B cell (primary cell): Measurements from ENCODE around the gene WWC2. TPM values are rescaled to one million over a fixed set of nuclear protein-coding genes. Genes with fewer than 3 reads are reported as not detected.

Experiments
- ATAC-seq: fragments of 200-7000 bp; cut with Tn5 transposase; one replicate; pipeline ENCODE4 v1.10.0; 2021; ENCODE audit warnings: low read depth, mild to moderate bottlenecking, moderate number of reproducible peaks, moderate library complexity
- CTCF ChIA-PET: fragments of 350-600 bp; sonication (Branson Sonifier 250); formaldehyde crosslinking; loops from one replicate; lab custom pipeline; 2021; ENCODE audit warnings: antibody characterized with exemption, inconsistent platforms; lab: Charles Lee
- POLR2A ChIA-PET: fragments of 350-600 bp; sonication (Branson Sonifier 250); formaldehyde crosslinking; loops from one replicate; lab custom pipeline; 2021; ENCODE audit warnings: antibody characterized with exemption; lab: Charles Lee
- DNase-seq: peaks from one replicate; pipeline ENCODE4 v3.0.0; 2013
- H2AFZ ChIP-seq: 2 replicates; pipeline ENCODE4 v1.6.1; 2012; ENCODE audit warnings: mild to moderate bottlenecking, low read depth, low read length; ENCODE audit not compliant: insufficient read depth, poor library complexity, severe bottlenecking
- H3K27ac ChIP-seq, 2 donors: 1 replicate in 1 of 2; 2 replicates in 1 of 2; pipeline ENCODE4 v1.5.1; 2012 to 2013; ENCODE audit warnings: low read length in 2 of 2, mild to moderate bottlenecking in 2 of 2, moderate library complexity in 1 of 2
- H3K27me3 ChIP-seq, 4 experiments: fragments of 200-600 bp in 1 of 4; sonication (generic) in 1 of 4; replicated peaks in 1 of 4; 1 replicate in 2 of 4; 2 replicates in 2 of 4; pipeline versions ENCODE4 v1.6.1 to v1.7.0; 2013 to 2016; ENCODE audit warnings: low read length in 3 of 4, mild to moderate bottlenecking in 2 of 4, mixed read lengths in 1 of 4, moderate library complexity in 1 of 4; ENCODE audit not compliant: insufficient read depth in 4 of 4, control insufficient read depth in 3 of 4; ENCODE audit errors: control extremely low read depth in 1 of 4
- H3K36me3 ChIP-seq, 2 experiments: replicated peaks in 1 of 2; 1 replicate in 1 of 2; 2 replicates in 1 of 2; pipeline versions ENCODE4 v1.6.1 to v1.7.1; 2013; ENCODE audit warnings: low read length in 1 of 2; ENCODE audit not compliant: insufficient read depth in 2 of 2, control insufficient read depth in 1 of 2; ENCODE audit errors: control extremely low read depth in 1 of 2, extremely low read depth in 1 of 2
- H3K4me1 ChIP-seq, 2 donors: fragments of 200-600 bp in 1 of 2; sonication (generic) in 1 of 2; 1 replicate in 1 of 2; 2 replicates in 1 of 2; pipeline versions ENCODE4 v1.5.1 to v1.6.1; 2013 to 2017; ENCODE audit warnings: low read length in 2 of 2; ENCODE audit not compliant: control insufficient read depth in 2 of 2, insufficient read depth in 2 of 2
- H3K4me2 ChIP-seq: replicated peaks from 2 replicates; pipeline ENCODE3; 2012; ENCODE audit warnings: mild to moderate bottlenecking, low read depth, low read length; ENCODE audit not compliant: poor library complexity, severe bottlenecking
- H3K4me3 ChIP-seq, 5 experiments: fragments of 200-600 bp in 1 of 5; sonication (generic) in 1 of 5; 1 replicate in 3 of 5; 2 replicates in 2 of 5; pipeline versions ENCODE4 v1.5.1 to v1.7.0; 2011 to 2016; ENCODE audit warnings: low read length in 4 of 5, mild to moderate bottlenecking in 4 of 5, low read depth in 2 of 5, control low read depth in 1 of 5, moderate library complexity in 1 of 5; ENCODE audit not compliant: insufficient read depth in 1 of 5; ENCODE audit errors: control extremely low read depth in 1 of 5, extremely low read depth in 1 of 5
- H3K79me2 ChIP-seq: fragments of 200-600 bp; sonication (generic); one replicate; pipeline ENCODE4 v1.6.0; 2016; ENCODE audit warnings: low read length; ENCODE audit not compliant: control insufficient read depth, insufficient read depth
- H3K9ac ChIP-seq: fragments of 200-600 bp; sonication (generic); 2 replicates; pipeline ENCODE4 v1.6.1; 2017; ENCODE audit warnings: mild to moderate bottlenecking, low read length, moderate library complexity
- H3K9me3 ChIP-seq, 3 donors: one replicate each; pipeline versions ENCODE4 v1.6.1 to v1.7.1; 2013; ENCODE audit warnings: low read length in 2 of 3; ENCODE audit not compliant: control insufficient read depth in 2 of 3, insufficient read depth in 1 of 3; ENCODE audit errors: control extremely low read depth in 1 of 3
- H4K20me1 ChIP-seq: 2 replicates; pipeline ENCODE4 v1.6.0; 2012; ENCODE audit warnings: mild to moderate bottlenecking, low read length; ENCODE audit not compliant: insufficient read depth, control insufficient read depth, poor library complexity, severe bottlenecking
- H3K27ac Mint-ChIP-seq: one replicate; pipeline ENCODE4 v1.8.0; 2021; ENCODE audit warnings: mixed read lengths
- H3K27me3 Mint-ChIP-seq: one replicate; pipeline ENCODE4 v1.8.0; 2021; ENCODE audit warnings: mixed read lengths
- H3K4me1 Mint-ChIP-seq: one replicate; pipeline ENCODE4 v1.8.0; 2021; ENCODE audit warnings: mixed read lengths
- H3K4me3 Mint-ChIP-seq: one replicate; pipeline ENCODE4 v1.8.0; 2021; ENCODE audit warnings: mixed read lengths
- H3K9me3 Mint-ChIP-seq: one replicate; pipeline ENCODE4 v1.8.0; 2022; ENCODE audit warnings: mixed read lengths; ENCODE audit not compliant: insufficient read depth
- EZH2 ChIP-seq: IDR thresholded peaks from 2 replicates; pipeline ENCODE4 v1.6.1; 2012; ENCODE audit warnings: borderline replicate concordance, low read depth, mild to moderate bottlenecking, moderate library complexity, low read length; ENCODE audit not compliant: insufficient read depth, poor library complexity, severe bottlenecking
- WGBS: methylation state at CpG from one replicate; pipeline ENCODE4 v1.1.5; 2013; ENCODE audit warnings: missing lambda C conversion rate; ENCODE audit not compliant: insufficient coverage; 5-methylcytosine and 5-hydroxymethylcytosine counted together
- intact Hi-C: fragments of 100-400 bp; cut with micrococcal nuclease; formaldehyde crosslinking; loops from one replicate; pipeline ENCODE4 v1.10.0; 2022
- polyA plus RNA-seq: library from polyadenylated mRNA; depleted of rRNA; stranded (reverse); fragments of >200 nt; gene quantifications from 2 replicates; pipeline ENCODE4 v1.2.3, GENCODE V29; 2012
- total RNA-seq, 2 donors: library from RNA; stranded (reverse); fragments of 120-200 nt in 1 of 2; gene quantifications; 1 replicate in 1 of 2; 2 replicates in 1 of 2; pipeline versions ENCODE4 v1.2.3 to v1.2.4, GENCODE V29; 2013 to 2022
- TF ChIP-seq, protein P1 (sequence below): fragments of 200-600 bp; IDR thresholded peaks from one replicate; pipeline ENCODE4 v1.8.0; 2022; ENCODE audit warnings: antibody characterized with exemption, mild to moderate bottlenecking

The WWC2 gene
- total and polyA plus RNA-seq, 2 donors (not counting 1 experiment from before 2014, with no cell fraction given), result 0.07 to 0.32 TPM

DNA sequence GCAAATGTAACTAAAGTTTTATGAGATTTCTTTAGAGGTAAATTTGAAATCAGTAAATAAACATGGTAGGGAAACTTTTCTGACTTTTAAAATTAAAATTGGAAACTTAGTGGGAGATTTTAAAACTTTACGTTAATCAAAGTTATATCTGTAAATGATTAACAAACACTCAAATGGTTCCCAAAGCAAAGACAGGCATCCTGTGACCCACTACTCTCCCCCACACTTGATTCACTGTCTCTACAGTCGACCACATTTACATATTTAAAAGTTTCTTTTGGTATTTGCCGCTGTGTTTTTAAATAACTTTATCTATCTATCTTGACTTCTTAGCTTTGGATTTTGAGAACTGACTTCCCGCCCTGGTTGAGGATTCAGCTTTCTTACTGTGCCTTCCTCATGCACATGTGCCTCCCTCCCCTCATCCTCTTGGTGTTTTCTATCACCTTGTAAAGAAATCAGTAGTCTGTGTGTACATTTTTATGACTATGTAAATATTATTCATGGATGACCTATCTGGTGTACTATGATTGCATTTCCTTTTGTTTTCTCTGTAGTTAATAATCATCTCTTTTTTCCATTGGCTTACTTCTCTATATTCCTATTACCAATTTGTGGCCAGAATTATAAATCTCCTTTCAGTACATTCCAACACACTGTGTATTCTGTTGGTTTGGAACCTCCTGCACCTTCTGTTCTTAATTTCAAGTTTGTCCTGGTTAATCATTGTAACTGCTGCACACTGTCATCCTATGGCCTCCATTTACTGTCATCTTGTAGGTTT is 72.6 kb downstream of the WWC2 start:
- Histone ChIP-seq H3K36me3 (no peaks in the 10 kb centered on the region), H3K4me1 (no peaks in the 10 kb centered on the region), H3K27ac (no peak overlapping the region), H2AFZ (no peak overlapping the region), H3K4me3 (no peak overlapping the region), H4K20me1 (no peaks in the 10 kb centered on the region), H3K79me2 (no peaks in the 10 kb centered on the region), H3K4me2 (no peak overlapping the region), H3K27me3 (no peaks in the 10 kb centered on the region), H3K9ac (no peak overlapping the region), H3K9me3 (no peaks in the 10 kb centered on the region)
- TF ChIP-seq, protein P1, sequence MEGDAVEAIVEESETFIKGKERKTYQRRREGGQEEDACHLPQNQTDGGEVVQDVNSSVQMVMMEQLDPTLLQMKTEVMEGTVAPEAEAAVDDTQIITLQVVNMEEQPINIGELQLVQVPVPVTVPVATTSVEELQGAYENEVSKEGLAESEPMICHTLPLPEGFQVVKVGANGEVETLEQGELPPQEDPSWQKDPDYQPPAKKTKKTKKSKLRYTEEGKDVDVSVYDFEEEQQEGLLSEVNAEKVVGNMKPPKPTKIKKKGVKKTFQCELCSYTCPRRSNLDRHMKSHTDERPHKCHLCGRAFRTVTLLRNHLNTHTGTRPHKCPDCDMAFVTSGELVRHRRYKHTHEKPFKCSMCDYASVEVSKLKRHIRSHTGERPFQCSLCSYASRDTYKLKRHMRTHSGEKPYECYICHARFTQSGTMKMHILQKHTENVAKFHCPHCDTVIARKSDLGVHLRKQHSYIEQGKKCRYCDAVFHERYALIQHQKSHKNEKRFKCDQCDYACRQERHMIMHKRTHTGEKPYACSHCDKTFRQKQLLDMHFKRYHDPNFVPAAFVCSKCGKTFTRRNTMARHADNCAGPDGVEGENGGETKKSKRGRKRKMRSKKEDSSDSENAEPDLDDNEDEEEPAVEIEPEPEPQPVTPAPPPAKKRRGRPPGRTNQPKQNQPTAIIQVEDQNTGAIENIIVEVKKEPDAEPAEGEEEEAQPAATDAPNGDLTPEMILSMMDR, result no peak
- TF ChIP-seq EZH2, result no peak
- WGBS, result no CpG with 5 or more reads among the region's 4 CpGs
- H3K27me3 Mint-ChIP-seq, result peaks cover 8% of the 10 kb centered on the region
- no peaks in the 10 kb centered on the region for H3K4me1 Mint-ChIP-seq
- DNase-seq (no peak), ATAC-seq (no peak)
- intact Hi-C loops, result no loop called here
- POLR2A ChIA-PET, result no interaction called here
- no peak overlapping the region for H3K4me3 Mint-ChIP-seq
- H3K27ac Mint-ChIP-seq, result no peak overlapping the region
- CTCF ChIA-PET, result no interaction called here
- no peaks in the 10 kb centered on the region for H3K9me3 Mint-ChIP-seq

DNA sequence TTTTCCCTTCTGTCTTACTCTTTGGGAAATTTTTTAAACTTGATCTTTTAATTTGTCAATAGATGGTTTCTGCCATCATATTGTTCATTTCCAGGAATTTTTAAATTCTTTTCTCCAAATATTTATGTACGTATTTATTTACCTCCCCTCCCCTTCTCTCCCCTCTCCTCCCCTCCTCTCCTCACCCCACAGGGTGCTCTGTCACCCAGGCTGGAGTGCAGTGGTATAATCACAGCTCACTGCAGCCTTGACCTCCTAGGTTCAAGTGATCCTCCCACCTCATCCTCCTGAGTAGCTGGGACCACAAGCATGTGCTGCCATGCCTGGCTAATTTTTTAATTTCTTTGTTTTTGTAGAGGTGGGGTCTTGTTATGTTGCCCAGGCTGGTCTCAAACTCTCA is 73.8 kb downstream of the WWC2 start:
- no peak for ATAC-seq
- Mint-ChIP-seq H3K4me3 (no peak overlapping the region), H3K27ac (no peak overlapping the region), H3K9me3 (no peaks in the 10 kb centered on the region), H3K4me1 (no peaks in the 10 kb centered on the region), H3K27me3 (peaks cover 2% of the 10 kb centered on the region)
- Histone ChIP-seq H4K20me1 (no peaks in the 10 kb centered on the region), H3K4me1 (no peaks in the 10 kb centered on the region), H2AFZ (no peak overlapping the region), H3K27ac (no peak overlapping the region), H3K4me2 (no peak overlapping the region), H3K36me3 (no peaks in the 10 kb centered on the region), H3K9me3 (no peaks in the 10 kb centered on the region), H3K9ac (no peak overlapping the region), H3K27me3 (no peaks in the 10 kb centered on the region), H3K4me3 (no peak overlapping the region), H3K79me2 (no peaks in the 10 kb centered on the region)
- WGBS, result 100% methylated on average over 1 of the region's 1 CpG
- intact Hi-C loops, result no loop called here
- ChIA-PET CTCF (no interaction called here), POLR2A (no interaction called here)
- TF ChIP-seq EZH2, result no peak
- TF ChIP-seq, protein P1, result no peak
- DNase-seq, result no peak
